ENCODE data around the gene OR5L2.
"Not testable (repeated sequence)": the region's sequence is repeated elsewhere in the genome, so short reads cannot be mapped to it uniquely, and the experiment has no call there.

The OR5L2 gene

GRCh38 chr11:55826919-55827318, at the start of gene OR5L2:
Gene OR5L2 (plus strand): TSS chr11:55827219. CDS start chr11:55827219, 0 bp downstream.
- no peak for DNase-seq

- DNase-seq = no peak
These were observed 35.4 kb upstream of the OR5L2 start for GRCh38 chr11:55791606-55792005.

GRCh38 chr11:55793321-55793720, 33.7 kb upstream of the OR5L2 start:
- no peak for DNase-seq

- DNase-seq = no peak
These were observed 31.8 kb upstream of the OR5L2 start, which contains the start of gene OR5D14 for GRCh38 chr11:55795256-55795655. Gene OR5D14 (plus strand): TSS chr11:55795556. CDS start chr11:55795556, 0 bp downstream.

- no peak for DNase-seq
These were observed 20.8 kb upstream of the OR5L2 start for GRCh38 chr11:55806248-55806647.

- no peak for DNase-seq
These were observed 16.0 kb upstream of the OR5L2 start, which contains the start of gene OR5L1 for GRCh38 chr11:55811067-55811466. Gene OR5L1 (plus strand): TSS chr11:55811367. CDS start chr11:55811467, 100 bp downstream.

GRCh38 chr11:55819330-55819729, 7.7 kb upstream of the OR5L2 start, which contains the start of gene OR5D18:
Gene OR5D18 (plus strand): TSS chr11:55819630. CDS start chr11:55819630, 0 bp downstream.
- no peak for DNase-seq

GRCh38 chr11:55838452-55838851, 11.4 kb downstream of the OR5L2 start, which contains the start of gene OR5D16:
Gene OR5D16 (plus strand): TSS chr11:55838752. CDS start chr11:55838752, 0 bp downstream.
- DNase-seq = no peak

GRCh38 chr11:55847453-55847852, 20.4 kb downstream of the OR5L2 start:
- no peak for DNase-seq

- DNase-seq = no peak
These were observed 22.0 kb downstream of the OR5L2 start for GRCh38 chr11:55849037-55849436.

GRCh38 chr11:55852141-55852540, 25.1 kb downstream of the OR5L2 start:
- DNase-seq = no peak

- no peak for DNase-seq
These were observed 27.7 kb downstream of the OR5L2 start for GRCh38 chr11:55854704-55855103.

- not testable (repeated sequence) for DNase-seq
These were observed 40.3 kb downstream of the OR5L2 start for GRCh38 chr11:55867354-55867753.

- DNase-seq = not testable (repeated sequence)
These were observed 45.7 kb downstream of the OR5L2 start for GRCh38 chr11:55872731-55873130.

GRCh38 chr11:55873146-55873545, 46.1 kb downstream of the OR5L2 start:
- DNase-seq = not testable (repeated sequence)

All from activated CD4-positive, alpha-beta T cell treated with anti-CD3 and anti-CD28 coated beads, Interleukin-2, Interleukin-6, amounts not matched to agents 100 ng/mL and 50 ng/mL, durations not matched to agents 16 hours and 8 hours (primary cell).